ENCODE measurements around the gene PDZD7.
"Not testable (repeated sequence)": the region's sequence is repeated elsewhere in the genome, so short reads cannot be mapped to it uniquely, and the experiment has no call there.

The PDZD7 gene

GRCh38 chr10:100977436-100977835 lies 53.5 kb downstream of the PDZD7 start:
- in situ Hi-C loops (cut with HindIII; ENCODE audit: low sequenced_read_pairs) = no loop called here
- no peak overlapping the region for H3K4me3 ChIP-seq (ENCODE audit: low read depth, low read length)
- TF ChIP-seq CTCF (IDR thresholded peaks at IDR 0.05; ENCODE audit: low read depth, low read length) = no peak

GRCh38 chr10:100976906-100977305 lies 54.0 kb downstream of the PDZD7 start:
- no peak for DNase-seq (ENCODE audit: low read depth, low spot score)
- H3K4me3 ChIP-seq (ENCODE audit: low read depth, low read length) = no peak overlapping the region
- TF ChIP-seq CTCF (IDR thresholded peaks at IDR 0.05; ENCODE audit: low read depth, low read length) = no peak
- in situ Hi-C loops (cut with HindIII; ENCODE audit: low sequenced_read_pairs) = no loop called here

More at GRCh38 chr10:100977436-100977835, 53.5 kb downstream of the PDZD7 start:
- DNase-seq (ENCODE audit: low read depth, low spot score) = no peak

GRCh38 chr10:100975397-100975796 lies 55.5 kb downstream of the PDZD7 start:
- H3K4me3 ChIP-seq (ENCODE audit: low read depth, low read length); in situ Hi-C loops (cut with HindIII; ENCODE audit: low sequenced_read_pairs); DNase-seq (ENCODE audit: low read depth, low spot score): not testable (repeated sequence)

GRCh38 chr10:100972904-100973535 lies 57.9 kb downstream of the PDZD7 start:
- H3K4me3 ChIP-seq (ENCODE audit: low read depth, low read length) = no peak overlapping the region
- TF ChIP-seq CTCF (IDR thresholded peaks at IDR 0.05; ENCODE audit: low read depth, low read length) = no peak
- in situ Hi-C loops (cut with HindIII; ENCODE audit: low sequenced_read_pairs) = no loop called here
- DNase-seq (ENCODE audit: low read depth, low spot score) = no peak

- no peak overlapping the region for H3K4me3 ChIP-seq (ENCODE audit: low read depth, low read length)
- DNase-seq (ENCODE audit: low read depth, low spot score) = no peak
Measured at GRCh38 chr10:100972115-100972903, 58.6 kb downstream of the PDZD7 start.

GRCh38 chr10:100970914-100971811 lies 59.8 kb downstream of the PDZD7 start:
- no peak for DNase-seq (ENCODE audit: low read depth, low spot score)
- H3K4me3 ChIP-seq (ENCODE audit: low read depth, low read length) = no peak overlapping the region
- in situ Hi-C loops (cut with HindIII; ENCODE audit: low sequenced_read_pairs) = no loop called here

More at GRCh38 chr10:100972115-100972903, 58.6 kb downstream of the PDZD7 start:
- TF ChIP-seq CTCF (IDR thresholded peaks at IDR 0.05; ENCODE audit: low read depth, low read length) = no peak
- in situ Hi-C loops (cut with HindIII; ENCODE audit: low sequenced_read_pairs) = no loop called here

More at GRCh38 chr10:100970914-100971811, 59.8 kb downstream of the PDZD7 start:
- no peak for TF ChIP-seq CTCF (IDR thresholded peaks at IDR 0.05; ENCODE audit: low read depth, low read length)

All from astrocyte of the spinal cord (primary cell).